Activated CD4-positive, alpha-beta memory T cell treated with anti-CD3 and anti-CD28 coated beads for 36 hours (primary cell): ENCODE data around the gene AVPR2. TPM values are rescaled to one million over a fixed set of nuclear protein-coding genes. Genes with fewer than 3 reads are reported as not detected.

Source experiments
- CTCF ChIA-PET: fragments of 350-600 bp; sonication (Branson Sonifier 250); formaldehyde crosslinking; loops from one replicate; lab custom pipeline; 2021; ENCODE audit warnings: antibody characterized with exemption, inconsistent platforms; lab: Charles Lee
- POLR2A ChIA-PET: fragments of 350-600 bp; sonication (Branson Sonifier 250); formaldehyde crosslinking; loops from one replicate; lab custom pipeline; 2021; ENCODE audit warnings: antibody characterized with exemption; lab: Charles Lee
- DNase-seq: peaks from one replicate; pipeline ENCODE4 v3.0.0-alpha.2; 2020
- H3K27ac Mint-ChIP-seq: one replicate; pipeline ENCODE4 v1.8.0; 2021; ENCODE audit warnings: mixed read lengths
- H3K27me3 Mint-ChIP-seq: one replicate; pipeline ENCODE4 v1.8.0; 2021; ENCODE audit warnings: mixed read lengths
- H3K36me3 Mint-ChIP-seq: one replicate; pipeline ENCODE4 v1.8.0; 2021; ENCODE audit warnings: mixed read lengths
- H3K4me1 Mint-ChIP-seq: one replicate; pipeline ENCODE4 v1.8.0; 2021; ENCODE audit warnings: low read depth, mixed read lengths
- H3K4me3 Mint-ChIP-seq: one replicate; pipeline ENCODE4 v1.8.0; 2021; ENCODE audit warnings: mild to moderate bottlenecking, mixed read lengths
- H3K9me3 Mint-ChIP-seq: one replicate; pipeline ENCODE4 v1.8.0; 2021; ENCODE audit warnings: mixed read lengths
- intact Hi-C: fragments of 100-400 bp; cut with micrococcal nuclease; formaldehyde crosslinking; loops from one replicate; pipeline ENCODE4 v1.15.1; 2023
- total RNA-seq, 2 experiments: library from RNA; stranded (reverse); gene quantifications; one replicate each; pipeline ENCODE4 v1.2.3, GENCODE V29; 2021

The AVPR2 gene
- total RNA-seq = not detected

DNA sequence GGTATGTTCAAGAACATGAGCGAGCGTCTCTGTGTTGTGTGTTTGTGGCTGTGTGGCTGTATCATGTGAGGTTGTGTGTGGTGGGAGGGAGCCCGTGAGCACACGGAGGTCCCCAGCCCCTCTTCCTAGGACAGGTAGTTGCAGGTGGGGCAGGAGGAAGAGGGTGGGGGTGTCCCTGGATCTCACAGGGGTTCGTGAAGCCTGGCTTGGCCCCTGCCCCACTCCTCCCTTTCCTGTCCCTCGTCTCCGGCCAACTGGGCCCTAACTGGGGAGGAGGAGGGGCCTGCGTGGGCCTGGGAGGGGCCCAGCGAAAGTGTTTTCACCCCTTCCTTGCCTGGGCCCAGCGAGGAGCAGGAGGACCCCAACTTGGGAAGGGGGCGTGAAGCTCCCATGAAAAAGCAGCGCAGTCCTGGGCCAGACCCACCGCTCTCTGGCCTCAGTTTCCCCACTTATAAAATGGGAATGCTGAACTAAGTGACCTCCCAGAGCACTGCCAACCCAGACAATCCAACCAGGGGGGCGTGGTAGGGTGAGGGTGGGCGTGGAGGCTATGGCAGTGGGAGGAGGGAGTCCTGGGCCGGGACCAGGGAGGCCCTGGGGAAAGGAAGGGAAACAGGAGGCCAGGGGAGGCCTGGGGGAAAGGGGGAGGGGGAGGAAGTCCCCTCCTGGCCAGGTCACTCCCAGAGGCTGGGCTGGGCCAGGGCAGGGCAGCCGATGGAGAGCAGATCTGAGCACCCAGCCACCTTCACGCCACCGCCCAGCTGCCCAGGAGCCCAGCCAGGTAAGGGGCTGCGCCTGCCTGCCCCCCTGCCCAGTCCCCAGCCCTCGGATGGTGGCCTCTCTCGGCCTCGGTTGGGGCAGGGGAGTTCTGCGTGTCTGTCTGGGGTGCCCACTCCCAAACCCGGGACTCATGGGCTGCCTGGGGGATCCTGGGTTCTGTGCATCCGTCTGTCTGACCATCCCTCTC is at the start of gene AVPR2:
AVPR2 (plus strand) TSS at position 683 of the 967 bp plus-strand sequence. CDS start 473 bp downstream, outside the sequence.
- Mint-ChIP-seq H3K4me1 (peaks cover 37% of the 10 kb centered on the region), H3K36me3 (no peaks in the 10 kb centered on the region), H3K9me3 (no peaks in the 10 kb centered on the region), H3K27ac (no peak within 1 kb of the TSS), H3K4me3 (peak within 1 kb of the TSS; percentile 8), H3K27me3 (no peaks in the 10 kb centered on the region)
- POLR2A ChIA-PET = no interaction called here
- DNase-seq = no peak
- CTCF ChIA-PET = no interaction called here
- intact Hi-C loops = no loop called here

DNA sequence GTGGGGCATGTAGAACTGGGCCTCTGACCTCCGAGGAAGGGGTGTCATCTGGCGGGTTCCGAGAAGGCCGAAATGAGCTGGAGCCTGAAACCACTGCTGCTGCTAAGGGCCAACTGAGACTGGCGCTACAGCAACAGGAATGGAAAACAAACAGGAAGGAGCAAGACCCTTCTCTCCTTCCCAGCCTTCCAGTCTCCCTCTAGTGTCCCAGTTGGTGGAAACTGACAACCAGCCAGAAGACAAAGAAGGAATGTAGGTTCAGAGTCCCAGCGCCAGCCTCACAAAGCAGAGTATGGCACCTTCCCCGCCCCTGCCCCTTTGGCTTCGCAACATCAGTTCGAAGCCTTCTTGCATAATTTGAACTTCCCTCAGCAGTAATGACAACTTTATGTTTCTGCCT is 49.8 kb upstream of the AVPR2 start:
- H3K36me3 Mint-ChIP-seq = no peaks in the 10 kb centered on the region
- no peak overlapping the region for H3K27ac Mint-ChIP-seq
- no peaks in the 10 kb centered on the region for H3K27me3 Mint-ChIP-seq
- POLR2A ChIA-PET = no interaction called here
- H3K4me1 Mint-ChIP-seq = no peaks in the 10 kb centered on the region
- H3K9me3 Mint-ChIP-seq = no peaks in the 10 kb centered on the region
- no peak for DNase-seq
- CTCF ChIA-PET = no interaction called here
- no peak overlapping the region for H3K4me3 Mint-ChIP-seq
- intact Hi-C loops = no loop called here

DNA sequence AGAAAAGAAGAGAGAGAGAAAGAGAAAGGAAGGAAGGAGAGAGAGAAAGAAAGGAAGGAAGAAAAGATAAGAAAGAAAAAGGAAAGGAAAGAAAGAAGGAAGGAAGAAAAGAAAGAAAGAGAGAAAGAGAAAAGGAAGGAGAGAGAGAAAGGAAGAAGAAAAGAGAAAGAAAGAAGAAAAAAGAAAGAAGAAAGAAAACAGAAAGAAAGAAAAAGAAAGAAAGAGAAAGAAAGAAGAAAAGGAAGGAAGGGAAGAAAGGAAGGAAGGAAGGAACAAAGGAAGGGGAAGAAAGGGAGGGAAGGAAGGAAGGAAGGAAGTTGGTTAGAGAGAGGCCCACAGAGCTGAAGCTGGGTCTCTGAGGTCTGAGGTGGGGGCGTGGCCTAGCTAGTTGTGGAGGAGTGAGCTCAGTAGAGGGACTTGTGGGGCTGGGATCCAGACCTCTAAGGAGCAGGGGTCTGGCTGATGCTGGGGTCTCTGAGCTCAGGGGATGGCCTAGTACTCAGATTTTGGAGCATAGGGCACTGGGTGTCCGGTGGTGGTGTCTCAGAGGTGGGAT is 47.0 kb upstream of the AVPR2 start:
- Mint-ChIP-seq H3K27me3 (no peaks in the 10 kb centered on the region), H3K4me1 (no peaks in the 10 kb centered on the region), H3K9me3 (no peaks in the 10 kb centered on the region), H3K36me3 (no peaks in the 10 kb centered on the region), H3K27ac (no peak overlapping the region), H3K4me3 (no peak overlapping the region)
- POLR2A ChIA-PET = no interaction called here
- DNase-seq = no peak
- intact Hi-C loops = no loop called here
- CTCF ChIA-PET = no interaction called here

DNA sequence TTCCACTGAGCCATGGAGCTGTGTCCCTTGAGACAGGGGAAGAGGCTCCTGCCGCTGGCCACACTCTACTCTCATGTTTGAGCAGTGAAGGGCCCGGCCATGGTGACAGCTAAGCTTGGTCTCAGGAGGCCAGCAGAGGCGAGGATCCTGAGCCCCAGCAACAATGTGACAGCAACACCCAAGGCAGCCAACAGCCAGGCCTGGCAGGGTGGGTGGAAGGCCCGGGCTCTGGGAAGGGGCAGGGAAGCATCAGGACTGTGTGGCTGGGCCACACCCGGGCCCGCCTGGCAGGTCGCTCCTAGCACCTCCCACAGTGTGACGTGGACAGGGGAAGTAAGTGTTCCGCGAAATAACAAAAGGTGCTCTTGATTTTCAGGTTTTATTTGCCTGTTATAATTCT is 43.3 kb upstream of the AVPR2 start:
- no peak overlapping the region for H3K4me3 Mint-ChIP-seq
- no peaks in the 10 kb centered on the region for H3K27me3 Mint-ChIP-seq
- intact Hi-C loops = no loop called here
- POLR2A ChIA-PET = no interaction called here
- H3K9me3 Mint-ChIP-seq = no peaks in the 10 kb centered on the region
- no peaks in the 10 kb centered on the region for H3K36me3 Mint-ChIP-seq
- H3K27ac Mint-ChIP-seq = no peak overlapping the region
- DNase-seq = no peak
- no peaks in the 10 kb centered on the region for H3K4me1 Mint-ChIP-seq
- CTCF ChIA-PET = no interaction called here

DNA sequence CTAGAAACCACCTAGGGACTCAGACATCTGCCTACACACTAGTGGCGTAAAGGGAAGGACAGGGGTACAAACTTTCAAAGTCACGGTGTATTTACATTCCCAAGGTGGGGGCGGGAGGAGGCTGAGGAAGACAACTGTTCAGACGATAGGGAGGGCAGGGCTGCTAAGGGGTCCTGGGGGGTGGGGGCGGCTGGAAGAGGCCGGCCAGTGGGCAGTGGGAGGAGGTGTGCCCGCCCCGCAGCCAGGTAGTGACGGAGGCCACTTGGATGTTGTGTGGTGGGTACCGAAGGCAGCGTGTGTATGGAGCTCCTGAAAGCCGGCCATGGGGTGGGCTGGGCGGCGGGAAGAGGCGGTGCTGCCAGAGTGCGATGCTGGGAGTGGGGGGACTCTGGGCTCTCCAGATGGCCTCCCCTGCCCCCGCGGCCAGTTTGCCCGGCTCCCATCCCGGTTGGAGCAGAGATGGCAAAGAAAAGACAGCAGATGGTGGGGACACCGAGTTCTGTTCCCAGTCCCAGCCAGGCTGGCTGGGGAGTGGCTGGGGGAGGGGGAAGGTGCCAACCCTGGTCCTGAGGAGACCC is 42.7 kb upstream of the AVPR2 start:
- ChIA-PET CTCF (no interaction called here), POLR2A (no interaction called here)
- Mint-ChIP-seq H3K36me3 (no peaks in the 10 kb centered on the region), H3K27ac (no peak overlapping the region), H3K4me1 (no peaks in the 10 kb centered on the region), H3K9me3 (no peaks in the 10 kb centered on the region), H3K27me3 (no peaks in the 10 kb centered on the region), H3K4me3 (no peak overlapping the region)
- intact Hi-C loops = no loop called here
- DNase-seq = no peak

DNA sequence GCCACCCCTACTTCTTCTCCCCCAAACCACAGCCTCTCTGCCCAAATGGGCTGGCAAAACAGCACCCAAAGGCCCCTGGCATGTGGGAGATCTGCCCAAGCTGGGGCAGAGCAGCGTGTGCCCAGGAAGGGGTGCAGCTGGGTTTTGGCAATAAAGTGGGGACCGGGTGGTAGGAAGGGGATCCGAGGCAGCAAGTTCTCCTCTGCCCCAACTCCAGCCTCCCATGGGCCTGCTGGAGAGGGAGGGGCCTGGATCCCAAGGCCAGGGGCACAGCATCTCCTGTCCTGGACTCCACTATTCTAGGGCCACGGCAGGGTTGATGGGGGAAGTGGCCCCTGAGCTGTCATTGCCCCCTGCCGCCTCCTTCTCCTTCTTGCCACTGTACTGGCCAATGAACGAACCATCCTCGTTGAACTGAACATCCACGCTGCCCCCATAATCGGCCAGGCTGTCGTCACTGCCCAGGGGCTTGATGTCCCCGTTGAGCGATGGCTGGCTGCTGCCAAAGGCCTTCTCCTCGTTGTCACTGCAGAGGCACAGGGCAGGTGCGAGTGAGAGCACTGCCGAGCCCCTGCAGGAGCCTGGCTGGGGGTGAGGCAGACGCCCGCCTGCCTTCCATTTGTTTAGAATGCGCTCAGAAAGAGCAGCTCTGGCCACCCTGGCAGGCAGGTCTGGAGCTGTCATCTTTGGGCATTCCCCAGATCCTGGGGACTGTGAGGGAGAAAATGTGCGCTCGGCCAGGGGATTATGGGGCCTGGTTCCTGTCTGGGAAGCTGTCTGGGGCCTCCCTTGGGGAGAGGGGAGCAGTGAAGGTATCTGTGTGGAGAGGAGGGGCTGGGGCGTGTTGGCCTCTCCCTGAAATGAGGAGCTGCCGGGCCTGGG is 41.9 kb upstream of the AVPR2 start:
- CTCF ChIA-PET = no interaction called here
- no peaks in the 10 kb centered on the region for H3K4me1 Mint-ChIP-seq

DNA sequence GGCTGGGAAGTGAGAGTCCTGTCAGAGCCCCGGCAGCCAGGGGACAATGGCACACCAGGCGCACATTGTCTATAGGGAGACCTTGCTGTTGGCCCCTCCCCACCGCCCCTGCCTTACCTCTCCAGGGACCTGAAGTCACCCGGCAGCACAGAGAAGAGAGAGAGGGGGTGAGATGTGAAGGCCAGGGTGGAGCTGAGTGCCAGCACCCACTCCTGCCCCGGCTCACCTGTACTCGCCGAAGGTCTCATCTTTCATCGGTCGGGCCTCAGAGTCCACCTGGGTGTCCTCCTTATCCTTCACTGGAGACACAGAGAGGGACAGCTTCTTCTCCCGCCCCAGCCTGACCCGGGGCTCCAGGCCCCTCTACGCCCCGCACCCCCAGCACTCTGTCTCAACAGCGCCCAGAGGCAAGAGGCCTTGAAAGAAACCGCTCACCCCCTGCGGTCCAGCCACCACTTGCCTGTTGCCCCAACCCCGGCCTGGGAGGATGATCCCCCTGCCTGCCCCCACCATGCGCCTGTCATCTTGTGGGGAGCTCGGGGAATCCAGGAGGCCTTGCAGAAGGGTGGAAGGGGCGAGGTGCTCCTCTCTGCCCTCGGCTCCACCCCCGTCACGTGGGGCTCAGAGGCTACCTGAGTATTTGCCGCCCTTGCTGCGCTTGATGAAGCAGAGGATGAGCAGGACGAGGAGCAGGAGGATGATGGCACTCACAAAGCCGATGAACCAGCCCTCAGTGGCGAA is 41.1 kb upstream of the AVPR2 start:
- ChIA-PET CTCF (no interaction called here), POLR2A (no interaction called here)
- Mint-ChIP-seq H3K27me3 (no peaks in the 10 kb centered on the region), H3K9me3 (no peaks in the 10 kb centered on the region), H3K4me3 (no peak overlapping the region), H3K4me1 (no peaks in the 10 kb centered on the region), H3K27ac (no peak overlapping the region), H3K36me3 (no peaks in the 10 kb centered on the region)
- DNase-seq = no peak
- intact Hi-C loops = no loop called here

More for the DNA sequence above, 41.9 kb upstream of the AVPR2 start:
- POLR2A ChIA-PET = no interaction called here
- Mint-ChIP-seq H3K9me3 (no peaks in the 10 kb centered on the region), H3K27ac (no peak overlapping the region), H3K27me3 (no peaks in the 10 kb centered on the region), H3K36me3 (no peaks in the 10 kb centered on the region), H3K4me3 (no peak overlapping the region)
- DNase-seq = no peak
- intact Hi-C loops = no loop called here

DNA sequence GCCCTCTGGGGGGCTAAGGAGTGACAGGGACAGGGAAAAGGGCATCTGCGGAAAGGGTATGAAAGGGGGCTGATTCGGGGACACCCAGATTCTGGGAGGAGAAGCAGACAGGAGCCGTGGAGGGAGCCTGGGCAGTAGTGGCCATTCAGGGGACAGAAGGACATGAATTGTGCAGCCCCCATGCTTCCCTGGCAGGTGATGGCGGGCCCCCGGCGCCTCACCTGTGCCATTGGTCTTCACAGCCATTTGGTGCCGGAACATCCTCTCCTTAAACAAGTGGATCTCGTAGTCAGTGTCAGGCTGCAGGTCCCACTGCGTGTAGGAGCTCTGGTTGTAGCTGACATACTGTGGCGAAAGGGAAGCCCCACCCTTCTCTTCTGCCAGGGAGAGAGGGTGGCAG is 40.4 kb upstream of the AVPR2 start:
- intact Hi-C loops = no loop called here
- ChIA-PET POLR2A (no interaction called here), CTCF (no interaction called here)
- Mint-ChIP-seq H3K27ac (no peak overlapping the region), H3K36me3 (no peaks in the 10 kb centered on the region), H3K4me1 (no peaks in the 10 kb centered on the region), H3K4me3 (no peak overlapping the region), H3K27me3 (no peaks in the 10 kb centered on the region), H3K9me3 (no peaks in the 10 kb centered on the region)
- DNase-seq = no peak

DNA sequence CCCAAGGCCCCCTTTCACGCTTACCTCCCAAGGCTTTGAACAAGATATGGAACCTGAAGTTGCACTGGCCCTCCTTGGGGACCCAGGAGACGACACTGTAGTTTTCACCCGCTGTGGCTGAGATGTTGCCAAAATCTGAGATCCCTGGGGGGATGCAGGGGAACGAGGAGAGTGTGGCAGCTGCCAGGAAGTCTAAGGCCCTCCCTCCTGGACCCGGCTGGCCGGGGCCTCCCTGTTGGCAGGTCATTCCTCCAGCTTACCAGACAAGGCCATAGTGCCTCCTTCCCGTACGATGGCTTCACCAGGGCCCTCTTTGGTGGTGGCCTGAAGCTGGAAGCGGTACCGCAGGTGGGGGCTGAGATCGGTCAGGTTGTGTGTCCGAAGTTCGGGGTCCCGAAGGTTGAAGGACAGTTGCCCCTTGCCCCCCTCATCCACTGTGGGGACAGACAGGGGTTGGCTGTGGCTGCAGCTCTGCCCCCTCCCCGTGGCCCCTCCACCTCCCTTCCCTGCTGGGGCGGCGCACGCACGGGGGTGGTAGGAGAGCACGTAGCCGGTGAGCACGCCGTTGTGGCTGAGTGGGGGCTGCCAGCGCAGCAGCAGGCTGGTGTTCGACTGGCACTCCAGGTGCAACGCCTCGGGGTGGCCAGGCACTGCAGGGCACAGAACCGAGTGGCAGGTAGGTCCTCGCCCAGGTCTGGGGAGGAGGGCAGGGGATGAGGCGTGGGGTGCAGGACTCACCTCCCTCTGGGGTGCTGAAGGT is 39.7 kb upstream of the AVPR2 start:
- Mint-ChIP-seq H3K27me3 (no peaks in the 10 kb centered on the region), H3K4me1 (no peaks in the 10 kb centered on the region), H3K27ac (no peak overlapping the region), H3K4me3 (no peak overlapping the region), H3K36me3 (no peaks in the 10 kb centered on the region), H3K9me3 (no peaks in the 10 kb centered on the region)
- DNase-seq = no peak
- ChIA-PET CTCF (no interaction called here), POLR2A (no interaction called here)
- intact Hi-C loops = no loop called here

DNA sequence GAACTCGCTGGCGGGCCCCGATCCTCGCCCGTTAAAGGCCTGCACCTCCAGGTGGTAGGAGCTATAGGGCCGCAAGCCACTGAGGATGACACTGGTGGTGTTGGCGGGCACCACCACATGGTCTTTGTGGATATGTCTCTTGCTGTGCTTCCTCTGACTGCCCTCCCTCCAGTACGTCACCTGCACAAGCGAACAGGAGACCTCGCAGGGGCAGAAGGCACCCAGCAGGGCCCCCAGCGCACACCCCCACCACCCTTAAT is 39.2 kb upstream of the AVPR2 start:
- no peaks in the 10 kb centered on the region for H3K36me3 Mint-ChIP-seq
- H3K27ac Mint-ChIP-seq = no peak overlapping the region
- no peaks in the 10 kb centered on the region for H3K9me3 Mint-ChIP-seq
- CTCF ChIA-PET = no interaction called here
- POLR2A ChIA-PET = no interaction called here
- intact Hi-C loops = no loop called here
- no peak overlapping the region for H3K4me3 Mint-ChIP-seq
- DNase-seq = no peak
- H3K4me1 Mint-ChIP-seq = no peaks in the 10 kb centered on the region
- H3K27me3 Mint-ChIP-seq = no peaks in the 10 kb centered on the region

DNA sequence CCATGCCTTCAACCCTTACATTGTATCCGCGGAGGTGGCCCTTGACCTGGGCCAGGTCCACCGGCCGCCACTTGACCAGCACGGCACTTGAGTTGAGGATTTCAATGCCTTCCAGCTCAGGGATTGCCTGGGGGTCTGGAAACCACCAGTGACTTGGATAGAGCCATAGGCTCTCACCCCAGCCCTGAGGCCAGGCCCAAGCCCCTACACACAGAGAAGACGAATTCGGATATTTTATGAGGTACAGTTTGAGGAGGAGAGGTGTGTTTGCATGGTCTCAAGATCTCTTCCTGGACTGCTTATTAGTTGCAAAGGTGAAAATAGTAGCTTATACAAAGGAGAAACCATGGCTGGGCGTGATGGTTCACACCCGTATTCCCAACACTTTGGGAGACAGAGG is 38.8 kb upstream of the AVPR2 start:
- no peak overlapping the region for H3K4me3 Mint-ChIP-seq

More for the DNA sequence above, 38.8 kb upstream of the AVPR2 start:
- Mint-ChIP-seq H3K4me1 (no peaks in the 10 kb centered on the region), H3K9me3 (no peaks in the 10 kb centered on the region), H3K36me3 (no peaks in the 10 kb centered on the region), H3K27ac (no peak overlapping the region), H3K27me3 (no peaks in the 10 kb centered on the region)
- no peak for DNase-seq
- ChIA-PET CTCF (no interaction called here), POLR2A (no interaction called here)
- intact Hi-C loops = no loop called here
